Endothelial cell of coronary artery (primary cell): ENCODE data around the gene NSFL1C. TPM values are rescaled to one million over a fixed set of nuclear protein-coding genes. Genes with fewer than 3 reads are reported as not detected.

ENCODE experiments used
- total RNA-seq: library from RNA; depleted of rRNA; stranded (reverse); fragments of >200 nt; gene quantifications from 2 replicates; pipeline ENCODE4 v1.2.3, GENCODE V29; 2014

Gene NSFL1C
- 29.2 and 34.0 TPM in 2 replicates for total RNA-seq

DNA sequence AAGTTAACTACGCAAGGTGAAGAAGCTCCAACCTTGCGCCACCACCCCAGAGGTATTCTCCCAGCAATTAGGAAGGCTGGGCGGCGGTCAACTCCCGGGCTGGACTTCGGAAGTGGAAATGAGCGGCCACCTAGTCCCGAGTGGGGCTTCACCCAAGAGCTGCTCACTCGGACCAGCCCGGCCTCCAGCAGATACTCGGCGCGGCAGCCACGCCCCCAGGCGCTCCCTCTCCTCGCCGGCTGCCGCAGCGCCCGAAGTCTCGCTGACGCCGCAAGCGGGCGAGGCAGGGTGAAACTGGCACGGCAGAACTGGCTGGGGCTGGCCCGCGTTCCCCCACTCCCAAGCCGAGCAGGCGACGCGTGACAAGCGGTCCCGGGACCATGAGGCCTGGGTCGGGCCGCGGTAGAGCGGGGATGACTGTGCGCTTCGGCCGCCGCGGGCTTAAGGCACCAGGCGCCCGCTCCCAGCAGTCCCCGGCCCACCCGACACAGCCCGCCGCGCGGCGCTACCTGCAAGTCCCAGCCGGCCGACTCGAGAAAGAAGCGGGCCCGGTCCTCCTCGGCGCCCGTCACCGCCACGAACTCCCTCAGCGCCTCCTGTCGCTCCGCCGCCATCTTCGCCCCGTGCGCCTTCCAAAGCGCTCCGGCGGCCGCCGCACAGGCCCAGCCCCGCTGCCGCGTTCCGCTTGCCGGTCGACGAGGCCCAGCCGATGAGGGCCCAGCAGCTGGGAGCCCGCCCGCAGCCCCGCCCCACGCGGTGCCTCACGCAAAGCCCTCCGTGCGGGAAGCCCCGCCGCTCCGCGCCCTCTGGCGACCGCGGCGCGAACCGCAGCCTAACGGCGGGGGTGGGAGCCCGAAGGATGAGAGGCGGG, at the start of gene NSFL1C:
NSFL1C (minus strand) TSS at position 639 of the 871 bp plus-strand sequence; CDS start at position 614, 25 bp downstream.

DNA sequence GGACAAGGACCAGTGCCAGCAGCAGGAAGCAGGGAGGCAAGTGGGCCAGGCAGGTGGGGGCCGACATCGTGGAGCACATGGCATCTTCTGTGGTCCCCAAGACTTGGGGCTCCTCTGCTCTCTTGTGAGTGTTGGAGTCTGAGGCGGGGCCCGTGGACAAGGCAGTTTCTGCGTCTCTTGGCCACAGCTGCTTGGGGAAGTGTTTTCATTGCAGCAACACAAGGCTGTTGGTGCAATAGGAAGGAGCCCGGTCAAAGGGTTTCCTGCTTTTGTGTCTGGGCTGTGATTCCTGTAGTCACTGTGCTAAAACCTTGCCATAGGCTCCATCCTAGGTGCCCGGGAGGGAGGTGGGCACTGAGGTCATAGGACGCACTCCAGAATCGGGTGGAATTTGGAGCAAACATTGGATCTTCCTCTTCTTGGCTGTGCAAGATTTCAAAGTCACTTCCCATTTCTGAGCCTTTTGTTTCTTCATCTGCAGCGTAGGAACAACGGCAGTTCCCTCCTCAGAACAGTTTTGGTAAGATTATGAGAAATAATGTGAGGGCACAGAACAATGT, 24.7 kb upstream of the NSFL1C start, which contains the start of gene SIRPB2:
SIRPB2 (minus strand) TSS at position 140 of the 560 bp plus-strand sequence; CDS start at position 79, 61 bp downstream.

GRCh38 chr20:1392693-1393506, 73.7 kb downstream of the NSFL1C start, which contains the start of gene FKBP1A:
Gene FKBP1A (minus strand): TSS chr20:1393054. CDS start chr20:1392998, 56 bp downstream.

Other genes with a start within 250 kb of the NSFL1C start
- gene RAD21L1, start 240.8 kb downstream of the NSFL1C start, total RNA-seq, result under 0.01 and 0.09 TPM in 2 replicates
- gene SNPH, start 200.6 kb downstream of the NSFL1C start, total RNA-seq, result 7.6 and 11.5 TPM in 2 replicates
- gene SDCBP2, start 137.7 kb downstream of the NSFL1C start, total RNA-seq, result 3.2 and 8.1 TPM in 2 replicates
- gene FKBP1A, start 73.8 kb downstream of the NSFL1C start, total RNA-seq, result 269 and 330 TPM in 2 replicates
- 0.47 and 3.2 TPM in 2 replicates for gene SIRPB2, start 24.6 kb upstream of the NSFL1C start, total RNA-seq
- gene SIRPD, start 90.9 kb upstream of the NSFL1C start, total RNA-seq, result 0.09 TPM in 1 of 2 replicates, not detected in the other
- gene SIRPB1, start 153.2 kb upstream of the NSFL1C start, total RNA-seq, result 0.81 and 1.0 TPM in 2 replicates
- gene SIRPG, start 190.9 kb upstream of the NSFL1C start, total RNA-seq, result not detected in 2 replicates